Lower leg skin (tissue), 3 donors: ENCODE data around the gene NCOA5.

Source experiments
- CTCF ChIP-seq, 3 donors: fragments of 450-650 bp; IDR thresholded peaks; one replicate each; pipeline ENCODE4 v1.5.1; 2016; ENCODE audit warnings: antibody characterized with exemption in 3 of 3, mild to moderate bottlenecking in 3 of 3, moderate library complexity in 2 of 3
- POLR2A ChIP-seq, 2 donors: fragments of 450-650 bp; IDR thresholded peaks; one replicate each; pipeline ENCODE4 v1.6.1; 2016 to 2017; ENCODE audit warnings: antibody characterized with exemption in 2 of 2, mild to moderate bottlenecking in 1 of 2, moderate library complexity in 1 of 2

DNA sequence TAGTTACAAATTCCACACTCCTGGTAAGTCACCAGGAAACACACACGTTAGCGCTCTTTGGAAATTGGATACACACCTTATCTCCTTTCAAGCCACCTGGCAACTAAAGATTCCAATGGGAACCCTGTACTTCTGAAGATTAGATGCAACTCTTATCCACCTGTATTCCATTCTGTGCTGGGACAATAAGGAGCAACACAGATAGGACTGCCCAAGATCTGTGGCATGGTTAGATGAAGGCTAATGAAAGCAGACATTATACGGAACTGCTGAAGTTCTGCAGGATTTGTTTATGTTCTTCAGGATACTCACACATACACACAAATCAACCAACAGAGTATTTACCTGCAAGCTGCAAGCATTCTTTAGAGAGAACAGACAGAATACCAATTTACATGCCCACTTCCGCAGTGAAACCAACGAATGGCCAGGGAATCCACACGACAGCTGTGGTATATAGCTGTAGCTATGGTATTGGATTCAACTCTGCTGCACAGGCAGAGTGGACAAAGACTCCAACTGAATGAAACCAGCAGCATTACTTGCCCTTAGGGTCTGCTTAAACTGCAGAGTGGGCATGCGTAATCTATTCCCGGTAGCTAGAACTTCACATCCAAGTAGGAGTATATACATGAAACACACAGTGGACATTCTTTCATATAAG lies 12.0 kb downstream of the NCOA5 start:
- TF ChIP-seq POLR2A (IDR thresholded peaks at IDR 0.05) = no peak
- TF ChIP-seq CTCF (IDR thresholded peaks at IDR 0.05) = no peak
